HepG2 (cell line): ENCODE results near the gene DLL4. TPM values are rescaled to one million over a fixed set of nuclear protein-coding genes. Genes with fewer than 3 reads are reported as not detected.

Experiments
- FOXA1 ChIP-seq, 2 experiments: fragments of 450-650 bp in 1 of 2; sonication (generic) in 1 of 2; formaldehyde crosslinking in 1 of 2; IDR thresholded peaks; 2 replicates each; pipeline versions ENCODE4 v1.4.0 to v1.6.1; 2016 to 2020; ENCODE audit warnings: missing genetic modification reagents in 1 of 2
- JARID2 ChIP-seq: sonication (generic); formaldehyde crosslinking; IDR thresholded peaks from 2 replicates; pipeline ENCODE4 v1.8.1; 2023; ENCODE audit warnings: missing genetic modification reagents, inconsistent platforms; ENCODE audit not compliant: insufficient replicate concordance
- JDP2 ChIP-seq: sonication (generic); formaldehyde crosslinking; IDR thresholded peaks from 2 replicates; pipeline ENCODE4 v1.8.1; 2022; ENCODE audit warnings: missing genetic modification reagents, borderline replicate concordance
- KDM5B ChIP-seq: sonication (generic); formaldehyde crosslinking; IDR thresholded peaks from 2 replicates; pipeline ENCODE4 v1.4.0; 2020; ENCODE audit warnings: missing genetic modification reagents, mild to moderate bottlenecking, borderline replicate concordance
- MTA1 ChIP-seq: sonication (generic); formaldehyde crosslinking; IDR thresholded peaks from 2 replicates; pipeline ENCODE4 v1.4.0; 2020; ENCODE audit warnings: missing genetic modification reagents, mild to moderate bottlenecking, borderline replicate concordance
- NBN ChIP-seq: fragments of 450-650 bp; conservative IDR thresholded peaks from 2 replicates; pipeline ENCODE4 v1.6.1; 2017
- NFRKB ChIP-seq: fragments of 450-650 bp; IDR thresholded peaks from 2 replicates; pipeline ENCODE4 v1.6.1; 2017
- NFYB ChIP-seq: sonication (generic); formaldehyde crosslinking; IDR thresholded peaks from 2 replicates; pipeline ENCODE4 v1.4.0; 2020; ENCODE audit warnings: missing genetic modification reagents
- NR0B2 ChIP-seq: sonication (generic); formaldehyde crosslinking; IDR thresholded peaks from 2 replicates; pipeline ENCODE4 v1.4.0; 2020; ENCODE audit warnings: mild to moderate bottlenecking, missing genetic modification reagents
- TAF1 ChIP-seq: sonication (generic); formaldehyde crosslinking; IDR thresholded peaks from 2 replicates; pipeline ENCODE4 v1.4.0; 2020; ENCODE audit warnings: missing genetic modification reagents
- TBP ChIP-seq: sonication (generic); formaldehyde crosslinking; IDR thresholded peaks from 2 replicates; pipeline ENCODE4 v1.5.0; 2020; ENCODE audit warnings: missing genetic modification reagents
- YEATS4 ChIP-seq: sonication (generic); formaldehyde crosslinking; IDR thresholded peaks from 2 replicates; pipeline ENCODE4 v1.4.0; 2020; ENCODE audit warnings: missing genetic modification reagents, borderline replicate concordance
- ZBTB20 ChIP-seq: sonication (generic); formaldehyde crosslinking; IDR thresholded peaks from 2 replicates; pipeline ENCODE4 v1.8.1; 2023; ENCODE audit warnings: missing genetic modification reagents, low read depth, mild to moderate bottlenecking, borderline replicate concordance
- ZMAT3 ChIP-seq: sonication (generic); formaldehyde crosslinking; conservative IDR thresholded peaks from 2 replicates; pipeline ENCODE4 v1.7.0; 2021; ENCODE audit warnings: missing genetic modification reagents
- ZNF224 ChIP-seq: sonication (generic); formaldehyde crosslinking; IDR thresholded peaks from 2 replicates; pipeline ENCODE4 v1.5.0; 2020; ENCODE audit warnings: mild to moderate bottlenecking, missing genetic modification reagents
- ZSCAN29 ChIP-seq: sonication (generic); formaldehyde crosslinking; conservative IDR thresholded peaks from 2 replicates; pipeline ENCODE4 v1.4.0; 2020; ENCODE audit warnings: mild to moderate bottlenecking, missing genetic modification reagents
- polyA plus RNA-seq, 8 experiments: library from polyadenylated mRNA; depleted of rRNA in 3 of 8; stranded (reverse) in 7 of 8; unstranded in 1 of 8; fragments of >200 nt; fragmentation: Illumina TruSeq in 4 of 8; extraction: Trizol in 4 of 8; gene quantifications; 2 replicates each; pipeline versions ENCODE4 v1.2.1 to v1.2.3, GENCODE V29; 2011 to 2016; ENCODE audit warnings: low read depth in 4 of 8, missing spikeins in 1 of 8, mixed read lengths in 1 of 8; ENCODE audit not compliant: insufficient read depth in 1 of 8
- total RNA-seq, 5 experiments: library from RNA; depleted of rRNA; stranded (reverse); fragments of >200 nt; fragmentation: Illumina TruSeq; extraction: Trizol; gene quantifications; 2 replicates each; pipeline ENCODE4 v1.2.3, GENCODE V29; 2016; ENCODE audit warnings: low read depth in 1 of 5
- TF ChIP-seq, protein P1 (sequence below): IDR thresholded peaks from 2 replicates; pipeline ENCODE4 v1.6.1; 2016; ENCODE audit warnings: missing biosample characterization, missing genetic modification reagents, low read depth
- TF ChIP-seq, protein P2 (sequence below): sonication (generic); formaldehyde crosslinking; IDR thresholded peaks from 2 replicates; pipeline ENCODE4 v1.4.0; 2020; ENCODE audit warnings: missing genetic modification reagents
- TF ChIP-seq, protein P3 (sequence below): sonication (generic); formaldehyde crosslinking; conservative IDR thresholded peaks from 2 replicates; pipeline ENCODE4 v1.8.1; 2023; ENCODE audit warnings: missing genetic modification reagents
- TF ChIP-seq, protein P4 (sequence below): sonication (generic); formaldehyde crosslinking; IDR thresholded peaks from 2 replicates; pipeline ENCODE4 v1.5.0; 2020; ENCODE audit warnings: mild to moderate bottlenecking, missing genetic modification reagents

Gene DLL4
- total and polyA plus RNA-seq, 2 of the 13 experiments (the other 11 are each of a cell fraction or from before 2014, with no cell fraction given): 0.20 to 0.25 TPM

DNA sequence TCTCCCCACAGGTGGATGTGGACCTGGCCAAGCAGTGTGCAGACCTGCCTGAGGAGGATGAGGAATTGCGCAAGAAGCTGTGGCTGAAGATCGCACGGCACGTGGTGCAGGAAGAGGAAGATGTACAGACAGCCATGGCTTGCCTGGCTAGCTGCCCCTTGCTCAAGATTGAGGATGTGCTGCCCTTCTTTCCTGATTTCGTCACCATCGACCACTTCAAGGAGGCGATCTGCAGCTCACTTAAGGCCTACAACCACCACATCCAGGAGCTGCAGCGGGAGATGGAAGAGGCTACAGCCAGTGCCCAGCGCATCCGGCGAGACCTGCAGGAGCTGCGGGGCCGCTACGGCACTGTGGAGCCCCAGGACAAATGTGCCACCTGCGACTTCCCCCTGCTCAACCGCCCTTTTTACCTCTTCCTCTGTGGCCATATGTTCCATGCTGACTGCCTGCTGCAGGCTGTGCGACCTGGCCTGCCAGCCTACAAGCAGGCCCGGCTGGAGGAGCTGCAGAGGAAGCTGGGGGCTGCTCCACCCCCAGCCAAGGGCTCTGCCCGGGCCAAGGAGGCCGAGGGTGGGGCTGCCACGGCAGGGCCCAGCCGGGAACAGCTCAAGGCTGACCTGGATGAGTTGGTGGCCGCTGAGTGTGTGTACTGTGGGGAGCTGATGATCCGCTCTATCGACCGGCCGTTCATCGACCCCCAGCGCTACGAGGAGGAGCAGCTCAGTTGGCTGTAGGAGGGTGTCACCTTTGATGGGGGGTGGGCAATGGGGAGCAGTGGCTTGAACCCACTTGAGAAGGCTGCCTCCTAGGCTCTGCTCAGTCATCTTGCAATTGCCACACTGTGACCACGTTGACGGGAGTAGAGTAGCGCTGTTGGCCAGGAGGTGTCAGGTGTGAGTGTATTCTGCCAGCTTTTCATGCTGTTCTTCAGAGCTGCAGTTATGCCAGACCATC lies 26.3 kb upstream of the DLL4 start (continued):
- TF ChIP-seq, protein P1, sequence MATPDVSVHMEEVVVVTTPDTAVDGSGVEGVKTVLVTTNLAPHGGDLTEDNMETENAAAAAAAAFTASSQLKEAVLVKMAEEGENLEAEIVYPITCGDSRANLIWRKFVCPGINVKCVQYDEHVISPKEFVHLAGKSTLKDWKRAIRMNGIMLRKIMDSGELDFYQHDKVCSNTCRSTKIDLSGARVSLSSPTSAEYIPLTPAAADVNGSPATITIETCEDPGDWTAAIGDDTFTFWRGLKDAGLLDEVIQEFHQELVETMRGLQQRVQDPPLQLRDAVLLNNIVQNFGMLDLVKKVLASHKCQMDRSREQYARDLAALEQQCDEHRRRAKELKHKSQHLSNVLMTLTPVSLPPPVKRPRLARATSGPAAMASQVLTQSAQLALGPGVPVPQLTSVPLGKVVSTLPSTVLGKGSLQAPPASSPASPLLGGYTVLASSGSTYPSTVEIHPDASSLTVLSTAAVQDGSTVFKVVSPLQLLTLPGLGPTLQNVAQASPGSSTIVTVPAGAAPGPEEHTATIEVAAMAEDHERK (CRISPR knock-in tag): no peak
- TF ChIP-seq KDM5B (CRISPR knock-in tag) (no peak), TBP (CRISPR knock-in tag) (no peak), ZSCAN29 (no peak), JARID2 (CRISPR knock-in tag) (no peak), NBN (no peak), MTA1 (0 out of 2 replicates have a peak, but pooled peaks have one; percentile 14), FOXA1 (IDR thresholded peaks at IDR 0.05) (no peak), FOXA1 (CRISPR knock-in tag; IDR thresholded peaks at IDR 0.05) (no peak), ZMAT3 (CRISPR knock-in tag) (no peak), YEATS4 (no peak), ZNF224 (CRISPR knock-in tag) (no peak), NFYB (CRISPR knock-in tag) (no peak), NR0B2 (CRISPR knock-in tag) (no peak), TAF1 (CRISPR knock-in tag) (no peak), JDP2 (no peak), NFRKB (no peak), ZBTB20 (CRISPR knock-in tag) (no peak)
- TF ChIP-seq, protein P2, sequence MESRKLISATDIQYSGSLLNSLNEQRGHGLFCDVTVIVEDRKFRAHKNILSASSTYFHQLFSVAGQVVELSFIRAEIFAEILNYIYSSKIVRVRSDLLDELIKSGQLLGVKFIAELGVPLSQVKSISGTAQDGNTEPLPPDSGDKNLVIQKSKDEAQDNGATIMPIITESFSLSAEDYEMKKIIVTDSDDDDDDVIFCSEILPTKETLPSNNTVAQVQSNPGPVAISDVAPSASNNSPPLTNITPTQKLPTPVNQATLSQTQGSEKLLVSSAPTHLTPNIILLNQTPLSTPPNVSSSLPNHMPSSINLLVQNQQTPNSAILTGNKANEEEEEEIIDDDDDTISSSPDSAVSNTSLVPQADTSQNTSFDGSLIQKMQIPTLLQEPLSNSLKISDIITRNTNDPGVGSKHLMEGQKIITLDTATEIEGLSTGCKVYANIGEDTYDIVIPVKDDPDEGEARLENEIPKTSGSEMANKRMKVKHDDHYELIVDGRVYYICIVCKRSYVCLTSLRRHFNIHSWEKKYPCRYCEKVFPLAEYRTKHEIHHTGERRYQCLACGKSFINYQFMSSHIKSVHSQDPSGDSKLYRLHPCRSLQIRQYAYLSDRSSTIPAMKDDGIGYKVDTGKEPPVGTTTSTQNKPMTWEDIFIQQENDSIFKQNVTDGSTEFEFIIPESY (CRISPR knock-in tag): peak; percentile 82; the same call in 1 of the 2 replicates
- TF ChIP-seq, protein P3, sequence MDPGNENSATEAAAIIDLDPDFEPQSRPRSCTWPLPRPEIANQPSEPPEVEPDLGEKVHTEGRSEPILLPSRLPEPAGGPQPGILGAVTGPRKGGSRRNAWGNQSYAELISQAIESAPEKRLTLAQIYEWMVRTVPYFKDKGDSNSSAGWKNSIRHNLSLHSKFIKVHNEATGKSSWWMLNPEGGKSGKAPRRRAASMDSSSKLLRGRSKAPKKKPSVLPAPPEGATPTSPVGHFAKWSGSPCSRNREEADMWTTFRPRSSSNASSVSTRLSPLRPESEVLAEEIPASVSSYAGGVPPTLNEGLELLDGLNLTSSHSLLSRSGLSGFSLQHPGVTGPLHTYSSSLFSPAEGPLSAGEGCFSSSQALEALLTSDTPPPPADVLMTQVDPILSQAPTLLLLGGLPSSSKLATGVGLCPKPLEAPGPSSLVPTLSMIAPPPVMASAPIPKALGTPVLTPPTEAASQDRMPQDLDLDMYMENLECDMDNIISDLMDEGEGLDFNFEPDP (CRISPR knock-in tag): no peak
- TF ChIP-seq, protein P4, sequence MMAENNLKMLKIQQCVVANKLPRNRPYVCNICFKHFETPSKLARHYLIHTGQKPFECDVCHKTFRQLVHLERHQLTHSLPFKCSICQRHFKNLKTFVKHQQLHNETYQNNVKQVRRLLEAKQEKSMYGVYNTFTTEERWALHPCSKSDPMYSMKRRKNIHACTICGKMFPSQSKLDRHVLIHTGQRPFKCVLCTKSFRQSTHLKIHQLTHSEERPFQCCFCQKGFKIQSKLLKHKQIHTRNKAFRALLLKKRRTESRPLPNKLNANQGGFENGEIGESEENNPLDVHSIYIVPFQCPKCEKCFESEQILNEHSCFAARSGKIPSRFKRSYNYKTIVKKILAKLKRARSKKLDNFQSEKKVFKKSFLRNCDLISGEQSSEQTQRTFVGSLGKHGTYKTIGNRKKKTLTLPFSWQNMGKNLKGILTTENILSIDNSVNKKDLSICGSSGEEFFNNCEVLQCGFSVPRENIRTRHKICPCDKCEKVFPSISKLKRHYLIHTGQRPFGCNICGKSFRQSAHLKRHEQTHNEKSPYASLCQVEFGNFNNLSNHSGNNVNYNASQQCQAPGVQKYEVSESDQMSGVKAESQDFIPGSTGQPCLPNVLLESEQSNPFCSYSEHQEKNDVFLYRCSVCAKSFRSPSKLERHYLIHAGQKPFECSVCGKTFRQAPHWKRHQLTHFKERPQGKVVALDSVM (CRISPR knock-in tag): no peak
